Measurements from ENCODE around the gene ZHX3.

- TF ChIP-seq CTCF (IDR thresholded peaks at IDR 0.05; ENCODE audit: low read depth, low read length, poor library complexity, severe bottlenecking), result no peak
- TF ChIP-seq EZH2phosphoT487 (IDR thresholded peaks at IDR 0.05; ENCODE audit: borderline replicate concordance, low read length), result no peak
These were observed 42.2 kb downstream of the ZHX3 start for GRCh38 chr20:41275301-41275731.

Measured in DOHH2 (cell line).